Heart left ventricle (tissue), 16 donors: Measurements from ENCODE around the gene NTPCR. TPM values are rescaled to one million over a fixed set of nuclear protein-coding genes. Genes with fewer than 3 reads are reported as not detected.

Experiments
- ATAC-seq, 4 donors: fragments of 200-7000 bp; cut with Tn5 transposase; one replicate each; pipeline ENCODE4 v1.9.1; 2020 to 2022; ENCODE audit warnings: moderate library complexity in 4 of 4, mild to moderate bottlenecking in 3 of 4, moderate number of reproducible peaks in 1 of 4
- DNase-seq, 5 donors: peaks; one replicate each; pipeline ENCODE4 v3.0.0-alpha.2; 2020
- H3K27ac ChIP-seq, 12 donors: fragments of 200-600 bp; sonication (generic) in 4 of 12; one replicate each; pipeline versions ENCODE4 v1.5.0 to v1.8.0; 2016 to 2022; ENCODE audit warnings: mild to moderate bottlenecking in 2 of 12
- H3K27me3 ChIP-seq, 9 donors: fragments of 200-600 bp; sonication (generic) in 2 of 9; one replicate each; pipeline versions ENCODE4 v1.5.1 to v1.8.0; 2016 to 2022; ENCODE audit warnings: mild to moderate bottlenecking in 3 of 9
- H3K36me3 ChIP-seq, 9 donors: fragments of 200-600 bp; sonication (generic) in 2 of 9; one replicate each; pipeline versions ENCODE4 v1.5.0 to v1.8.0; 2018 to 2022; ENCODE audit warnings: mild to moderate bottlenecking in 2 of 9
- H3K4me1 ChIP-seq, 12 donors: fragments of 200-600 bp; sonication (generic) in 4 of 12; one replicate each; pipeline versions ENCODE4 v1.5.0 to v1.8.0; 2016 to 2022; ENCODE audit warnings: mild to moderate bottlenecking in 3 of 12
- H3K4me3 ChIP-seq, 12 donors: fragments of 200-600 bp; sonication (generic) in 4 of 12; one replicate each; pipeline versions ENCODE4 v1.5.0 to v1.8.0; 2017 to 2022; ENCODE audit warnings: mild to moderate bottlenecking in 9 of 12, moderate library complexity in 4 of 12
- H3K9me3 ChIP-seq, 12 donors: fragments of 200-600 bp; sonication (generic) in 4 of 12; one replicate each; pipeline versions ENCODE4 v1.5.0 to v1.8.0; 2016 to 2022; ENCODE audit warnings: mild to moderate bottlenecking in 1 of 12
- CTCF ChIP-seq, 12 donors: fragments of 200-600 bp; sonication (generic) in 4 of 12; IDR thresholded peaks; one replicate each; pipeline versions ENCODE4 v1.5.0 to v1.8.0; 2018 to 2022; ENCODE audit warnings: antibody characterized with exemption in 12 of 12, mild to moderate bottlenecking in 5 of 12
- POLR2A ChIP-seq, 2 donors: fragments of 450-650 bp; IDR thresholded peaks; one replicate each; pipeline ENCODE4 v1.6.1; 2017; ENCODE audit warnings: antibody characterized with exemption in 2 of 2, mild to moderate bottlenecking in 2 of 2, moderate library complexity in 2 of 2
- WGBS, 4 donors: extraction: QIAGEN DNeasy Blood & Tissue Kit in 2 of 4; methylation state at CpG; one replicate each; pipeline versions ENCODE4 v1.1.5 to v1.1.7; 2013 to 2018; 5-methylcytosine and 5-hydroxymethylcytosine counted together
- intact Hi-C, 10 donors: fragments of 100-400 bp; cut with DNase I; formaldehyde crosslinking; loops; one replicate each; pipeline versions ENCODE4 v1.11.1 to v1.14.2; 2022
- polyA plus RNA-seq, 2 donors: library from polyadenylated mRNA; stranded (reverse); fragments of 200-250 nt; gene quantifications; one replicate each; pipeline ENCODE4 v1.2.3, GENCODE V29; 2013
- total RNA-seq, 9 donors: library from RNA; depleted of rRNA in 2 of 9; stranded (reverse); fragments of >200 nt in 2 of 9; fragmentation: NEBNext Ultra II Directional in 3 of 9; extraction: Animal tissue kit (Norgen Biotek cat#: 25700) in 3 of 9; gene quantifications; one replicate each; pipeline versions ENCODE4 v1.1.0 to v1.2.4, GENCODE V29; 2016 to 2023
- donor health status: ischemic (EF 13 %, LVEDD 7.1; RV severe dilation, severe dysfunction).
- donor health status: healthy with polysubstance abuse.
- donor health status: DM: no; HTN: yes; CAD: no.
- donor health status: DM: no; HTN: no; CAD: no.
- donor health status: ischemic (EF 25% LVEDD 6.9; RV normal size, moderate dysfunction).
- donor health status: ischemic (EF 25% LVEDD 5.7; RV mildly dilated, moderate dysfunction).
- donor health status: healthy.
- donor health status: DM: yes; HTN: yes; CAD: no.
- donor health status: ischemic (EF 35%, LVEDD 5.7; RV mildly dilated, moderate dysfunction).
- donor health status: nonischemic (EF 11% LVEDD 7.7; RV severe dilation, severe dysfunction).
- donor health status: DM: yes; HTN: yes; CAD: no.
- donor health status: PGD.
- donor health status: ischemic (EF 29% LVEDD 5.4; RV normal size, mild dysfunction).
- donor health status: nonischemic (EF 23%, LVEDD 6.1; RV moderate dilation, normal function).

NTPCR gene
- total and polyA plus RNA-seq, 11 donors = 29.6 to 81.8 (median 57.8) TPM

GRCh38 chr1:233016798-233017197, 66.4 kb downstream of the NTPCR start:
- H3K9me3 ChIP-seq = no peaks in the 10 kb centered on the region
- H3K4me1 ChIP-seq = peaks cover 0 to 18% (median 6%) of the 10 kb centered on the region in 12 donors
- TF ChIP-seq POLR2A (IDR thresholded peaks at IDR 0.05) (no peak), CTCF (IDR thresholded peaks at IDR 0.05) (no peak)
- no peak overlapping the region for H3K27ac ChIP-seq
- DNase-seq (no peak), ATAC-seq (no peak)
- H3K4me3 ChIP-seq = no peak overlapping the region
- no peaks in the 10 kb centered on the region for H3K36me3 ChIP-seq
- WGBS, 4 donors = 73 to 79% (median 78%) methylated on average over 6 of the region's 6 CpGs
- no peaks in the 10 kb centered on the region for H3K27me3 ChIP-seq
- intact Hi-C loops = loop anchor here in 1 of 10 donors (10.0 kb wide), 1 partner anchor 218 kb away; no protein-coding TSS in a partner anchor

- Histone ChIP-seq H3K27ac (no peak overlapping the region), H3K27me3 (no peaks in the 10 kb centered on the region), H3K9me3 (no peaks in the 10 kb centered on the region), H3K36me3 (no peaks in the 10 kb centered on the region), H3K4me3 (no peak overlapping the region), H3K4me1 (peaks cover 0 to 18% (median 6%) of the 10 kb centered on the region in 12 donors)
- ATAC-seq = no peak
- TF ChIP-seq POLR2A (IDR thresholded peaks at IDR 0.05) (no peak), CTCF (IDR thresholded peaks at IDR 0.05) (no peak)
- intact Hi-C loops = loop anchor here in 1 of 10 donors (10.0 kb wide), 1 partner anchor 216 kb away; no protein-coding TSS in a partner anchor
- WGBS, 4 donors = 87 to 97% (median 94%) methylated on average over 3 of the region's 3 CpGs
- no peak for DNase-seq
Measured at GRCh38 chr1:233019083-233019482, 68.7 kb downstream of the NTPCR start.

- Histone ChIP-seq H3K9me3 (no peaks in the 10 kb centered on the region), H3K27ac (peak overlapping the region in 1 of 12 donors; percentile 2), H3K36me3 (no peaks in the 10 kb centered on the region), H3K4me1 (peaks cover 0 to 18% (median 6%) of the 10 kb centered on the region in 12 donors), H3K27me3 (no peaks in the 10 kb centered on the region), H3K4me3 (no peak overlapping the region)
- intact Hi-C loops = loop anchor here in 8 of 10 donors (5.0 to 10.0 kb wide), 4 partner anchors 155 to 383 kb away; no protein-coding TSS in a partner anchor
- no peak for TF ChIP-seq POLR2A (IDR thresholded peaks at IDR 0.05)
- no peak for TF ChIP-seq CTCF (IDR thresholded peaks at IDR 0.05)
- ATAC-seq (peak in 2 of 4 donors; percentile 52 to 57), DNase-seq (no peak)
- 76 to 83% (median 79%) methylated on average over 12 of the region's 12 CpGs for WGBS, 4 donors
Measured at GRCh38 chr1:233019778-233020325, 69.4 kb downstream of the NTPCR start.

GRCh38 chr1:233020426-233020825, 70.0 kb downstream of the NTPCR start:
- TF ChIP-seq POLR2A (IDR thresholded peaks at IDR 0.05) = no peak
- no peak for TF ChIP-seq CTCF (IDR thresholded peaks at IDR 0.05)
- no peak overlapping the region for H3K4me3 ChIP-seq
- ATAC-seq (peak in 2 of 4 donors; percentile 38 to 50), DNase-seq (peak in 1 of 5 donors; percentile 43)
- H3K27me3 ChIP-seq = no peaks in the 10 kb centered on the region
- intact Hi-C loops = loop anchor here in 8 of 10 donors (5.0 to 10.0 kb wide), 4 partner anchors 154 to 383 kb away; no protein-coding TSS in a partner anchor
- H3K9me3 ChIP-seq = no peaks in the 10 kb centered on the region
- H3K27ac ChIP-seq = peak overlapping the region in 2 of 12 donors; percentile 1 to 2
- no peaks in the 10 kb centered on the region for H3K36me3 ChIP-seq
- peaks cover 0 to 18% (median 6%) of the 10 kb centered on the region in 12 donors for H3K4me1 ChIP-seq
- 48 to 52% (median 51%) methylated on average over 8 of the region's 8 CpGs for WGBS, 4 donors
